ENCODE data around the gene HSF2BP.
"Not testable (repeated sequence)": the region's sequence is repeated elsewhere in the genome, so short reads cannot be mapped to it uniquely, and the experiment has no call there.

Gene HSF2BP

GRCh38 chr21:43687566-43688399, 28.5 kb upstream of the HSF2BP start:
- DNase-seq (ENCODE audit: low spot score), result no peak

- no peak for DNase-seq (ENCODE audit: low spot score)
Observed at GRCh38 chr21:43686811-43687565, 27.7 kb upstream of the HSF2BP start.

- DNase-seq (ENCODE audit: low spot score), result no peak
Observed at GRCh38 chr21:43684424-43684823, 25.1 kb upstream of the HSF2BP start.

- DNase-seq (ENCODE audit: low spot score), result no peak
Observed at GRCh38 chr21:43681650-43682049, 22.4 kb upstream of the HSF2BP start.

- DNase-seq (ENCODE audit: low spot score), result not testable (repeated sequence)
Observed at GRCh38 chr21:43680421-43680820, 21.1 kb upstream of the HSF2BP start.

- DNase-seq (ENCODE audit: low spot score), result no peak
Observed at GRCh38 chr21:43679951-43680350, 20.7 kb upstream of the HSF2BP start.

GRCh38 chr21:43676391-43676790, 17.1 kb upstream of the HSF2BP start:
- no peak for DNase-seq (ENCODE audit: low spot score)

- DNase-seq (ENCODE audit: low spot score), result no peak
Observed at GRCh38 chr21:43675871-43676270, 16.6 kb upstream of the HSF2BP start.

- no peak for DNase-seq (ENCODE audit: low spot score)
Observed at GRCh38 chr21:43669828-43670605, 10.7 kb upstream of the HSF2BP start.

- DNase-seq (ENCODE audit: low spot score), result no peak
Observed at GRCh38 chr21:43667191-43667904, 8.1 kb upstream of the HSF2BP start.

GRCh38 chr21:43665879-43666278, 6.6 kb upstream of the HSF2BP start:
- no peak for DNase-seq (ENCODE audit: low spot score)

- DNase-seq (ENCODE audit: low spot score), result no peak
Observed at GRCh38 chr21:43664358-43664757, 5.1 kb upstream of the HSF2BP start.

GRCh38 chr21:43663033-43663432, 3.7 kb upstream of the HSF2BP start:
- DNase-seq (ENCODE audit: low spot score), result no peak

GRCh38 chr21:43662286-43662685, 3.0 kb upstream of the HSF2BP start:
- DNase-seq (ENCODE audit: low spot score), result no peak

GRCh38 chr21:43658769-43659135, 536 bp downstream of the HSF2BP start:
- DNase-seq (ENCODE audit: low spot score), result peak; percentile 18

GRCh38 chr21:43658088-43658741, 1.1 kb downstream of the HSF2BP start:
- no peak for DNase-seq (ENCODE audit: low spot score)

- no peak for DNase-seq (ENCODE audit: low spot score)
Observed at GRCh38 chr21:43657355-43658087, 1.8 kb downstream of the HSF2BP start.

GRCh38 chr21:43654806-43655489, 4.3 kb downstream of the HSF2BP start:
- no peak for DNase-seq (ENCODE audit: low spot score)

GRCh38 chr21:43653626-43654025, 5.7 kb downstream of the HSF2BP start:
- no peak for DNase-seq (ENCODE audit: low spot score)

- DNase-seq (ENCODE audit: low spot score), result no peak
Observed at GRCh38 chr21:43652616-43653015, 6.7 kb downstream of the HSF2BP start.
